ENCODE results near the gene NME4. TPM values are rescaled to one million over a fixed set of nuclear protein-coding genes. Genes with fewer than 3 reads are reported as not detected.

The NME4 gene
- total RNA-seq, 3 donors from 2014 or later (not counting 1 experiment from before 2014, with no cell fraction given), result 10.7 to 27.4 (median 25.4) TPM

GRCh38 chr16:350203-350602 is 46.8 kb upstream of the NME4 start:
- ATAC-seq (no peak), DNase-seq (no peak)
- Mint-ChIP-seq H3K9me3 (no peaks in the 10 kb centered on the region), H3K27ac (peak overlapping the region; percentile 83 to 87), H3K27me3 (ENCODE audit: low read depth in 2 of 2) (no peaks in the 10 kb centered on the region), H3K4me1 (peaks cover 68 to 77% of the 10 kb centered on the region in 2 donors), H3K4me3 (peak overlapping the region; percentile 92), H3K36me3 (no peaks in the 10 kb centered on the region)
- TF ChIP-seq, protein P1, sequence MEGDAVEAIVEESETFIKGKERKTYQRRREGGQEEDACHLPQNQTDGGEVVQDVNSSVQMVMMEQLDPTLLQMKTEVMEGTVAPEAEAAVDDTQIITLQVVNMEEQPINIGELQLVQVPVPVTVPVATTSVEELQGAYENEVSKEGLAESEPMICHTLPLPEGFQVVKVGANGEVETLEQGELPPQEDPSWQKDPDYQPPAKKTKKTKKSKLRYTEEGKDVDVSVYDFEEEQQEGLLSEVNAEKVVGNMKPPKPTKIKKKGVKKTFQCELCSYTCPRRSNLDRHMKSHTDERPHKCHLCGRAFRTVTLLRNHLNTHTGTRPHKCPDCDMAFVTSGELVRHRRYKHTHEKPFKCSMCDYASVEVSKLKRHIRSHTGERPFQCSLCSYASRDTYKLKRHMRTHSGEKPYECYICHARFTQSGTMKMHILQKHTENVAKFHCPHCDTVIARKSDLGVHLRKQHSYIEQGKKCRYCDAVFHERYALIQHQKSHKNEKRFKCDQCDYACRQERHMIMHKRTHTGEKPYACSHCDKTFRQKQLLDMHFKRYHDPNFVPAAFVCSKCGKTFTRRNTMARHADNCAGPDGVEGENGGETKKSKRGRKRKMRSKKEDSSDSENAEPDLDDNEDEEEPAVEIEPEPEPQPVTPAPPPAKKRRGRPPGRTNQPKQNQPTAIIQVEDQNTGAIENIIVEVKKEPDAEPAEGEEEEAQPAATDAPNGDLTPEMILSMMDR (IDR thresholded peaks at IDR 0.05), result no peak
- 93% methylated on average over 8 of the region's 8 CpGs for WGBS (ENCODE audit: insufficient coverage)
- no peak overlapping the region for H3K4me3 ChIP-seq (ENCODE audit: low read length)
- H3K27ac ChIP-seq (ENCODE audit: low read length), result no peak overlapping the region
- H3K4me1 ChIP-seq (ENCODE audit: control insufficient read depth, insufficient read depth, low read length), result peaks cover 83% of the 10 kb centered on the region
- intact Hi-C loops (cut with micrococcal nuclease), result loop anchor here (5.0 kb wide), 2 partner anchors 43 to 123 kb away; partner anchors contain the start of gene LUC7L
- no peaks in the 10 kb centered on the region for H3K9me3 ChIP-seq (ENCODE audit: control insufficient read depth, insufficient read depth, low read length)
- peaks cover 24% of the 10 kb centered on the region for H3K36me3 ChIP-seq (ENCODE audit: control insufficient read depth, insufficient read depth, low read length)
- no peaks in the 10 kb centered on the region for H3K27me3 ChIP-seq (ENCODE audit: control insufficient read depth, insufficient read depth, low read length)

DNA sequence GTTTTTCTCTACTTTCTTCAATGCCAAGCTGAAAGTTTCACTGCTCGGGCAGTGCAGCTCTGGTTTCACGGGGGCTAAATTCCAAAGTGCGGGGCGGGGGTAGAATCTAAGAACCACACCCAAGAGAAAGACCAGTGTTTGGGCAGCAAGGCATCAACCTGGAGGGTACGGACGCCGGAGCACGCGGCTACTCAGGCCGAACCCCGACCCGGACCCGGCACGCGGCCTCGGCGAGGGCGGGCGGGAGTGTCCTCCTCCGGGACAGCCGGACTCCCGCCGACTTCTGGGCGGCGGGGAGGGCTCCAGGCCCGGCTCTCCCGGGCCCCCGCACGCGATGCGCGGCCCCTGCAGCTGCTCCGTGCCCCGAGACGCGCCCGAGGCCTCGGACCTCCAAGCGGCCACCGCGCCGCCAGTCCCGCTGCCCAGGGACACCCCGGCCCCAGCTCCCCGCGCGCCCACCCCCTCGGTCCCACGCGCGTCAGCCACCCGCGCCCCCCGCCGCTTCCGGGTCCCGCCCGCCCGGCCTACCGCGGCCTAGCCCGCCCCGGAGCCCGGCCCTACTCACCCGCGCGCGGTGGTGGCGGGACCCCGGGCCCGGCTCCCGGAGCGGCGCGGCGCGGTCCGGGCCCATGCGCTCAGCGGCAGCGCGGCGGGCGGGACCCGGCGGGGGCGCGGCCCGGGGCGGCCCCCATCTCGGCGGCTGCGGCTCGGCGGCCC is 45.0 kb upstream of the NME4 start:
- Mint-ChIP-seq H3K9me3 (no peaks in the 10 kb centered on the region), H3K4me3 (peak overlapping the region; percentile 92), H3K4me1 (peaks cover 64 to 66% of the 10 kb centered on the region in 2 donors), H3K36me3 (no peaks in the 10 kb centered on the region), H3K27ac (peak overlapping the region; percentile 83 to 87), H3K27me3 (ENCODE audit: low read depth in 2 of 2) (no peaks in the 10 kb centered on the region)
- TF ChIP-seq, protein P1 (IDR thresholded peaks at IDR 0.05), result no peak
- no peaks in the 10 kb centered on the region for H3K9me3 ChIP-seq (ENCODE audit: control insufficient read depth, insufficient read depth, low read length)
- peak overlapping the region; percentile 45 for H3K4me3 ChIP-seq (ENCODE audit: low read length)
- DNase-seq, result no peak
- peaks cover 9% of the 10 kb centered on the region for H3K36me3 ChIP-seq (ENCODE audit: control insufficient read depth, insufficient read depth, low read length)
- intact Hi-C loops (cut with micrococcal nuclease), result loop anchor here (5.0 kb wide), 2 partner anchors 45 to 125 kb away; partner anchors contain the start of gene LUC7L
- peaks cover 85% of the 10 kb centered on the region for H3K4me1 ChIP-seq (ENCODE audit: control insufficient read depth, insufficient read depth, low read length)
- H3K27me3 ChIP-seq (ENCODE audit: control insufficient read depth, insufficient read depth, low read length), result no peaks in the 10 kb centered on the region
- peak overlapping the region; percentile 56 for H3K27ac ChIP-seq (ENCODE audit: low read length)
- peak; percentile 9 to 20 (median 18) for ATAC-seq
- under 1% methylated on average over 95 of the region's 95 CpGs for WGBS (ENCODE audit: insufficient coverage)

DNA sequence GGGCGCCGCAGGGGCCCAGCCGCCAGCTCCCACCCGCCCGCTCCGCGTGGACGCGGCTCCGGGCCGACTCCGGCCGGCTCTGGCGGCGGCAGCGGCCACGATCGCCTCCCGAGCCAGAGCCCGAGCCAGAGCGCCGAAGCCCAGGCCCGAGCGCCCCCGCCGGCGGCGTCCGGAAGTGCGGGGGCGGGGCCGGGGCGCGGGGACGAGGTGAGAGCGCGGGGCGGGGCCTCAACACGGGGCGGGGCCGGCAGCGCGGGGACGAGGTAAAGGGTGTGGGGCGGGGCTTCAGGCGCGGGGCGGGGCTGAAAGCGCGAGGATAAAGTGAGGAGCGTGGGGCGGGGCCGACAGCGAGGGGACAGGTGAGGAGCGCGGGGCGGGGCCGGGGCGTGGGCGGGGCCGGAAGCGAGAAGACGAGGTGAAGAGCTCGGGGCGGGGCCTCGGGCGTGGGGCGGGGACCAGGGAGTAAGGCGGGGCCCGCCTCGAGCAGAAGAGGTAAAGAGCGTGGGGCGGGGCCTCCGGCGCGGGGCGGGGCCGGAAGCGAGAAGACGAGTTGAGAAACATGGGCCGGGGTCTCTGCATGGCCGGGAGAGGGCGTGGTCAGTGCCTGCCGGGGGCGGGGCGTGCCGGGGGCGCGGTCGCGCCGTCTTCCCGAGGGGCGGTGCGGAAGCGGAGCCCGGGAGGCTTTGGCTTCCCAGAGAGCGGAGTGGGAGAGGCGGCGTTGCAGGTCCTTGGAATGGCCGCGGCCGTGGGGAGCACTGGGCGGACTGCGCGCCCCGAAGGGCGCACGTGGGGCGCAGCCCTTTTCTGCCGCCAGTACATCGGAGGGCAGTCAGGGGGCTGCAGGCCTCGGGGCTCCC is 44.2 kb upstream of the NME4 start, which contains the start of gene AXIN1:
TSS of gene AXIN1 (minus strand) at position 177 of the 857 bp plus-strand sequence. CDS start 5,698 bp downstream, outside the sequence.
- H3K27me3 ChIP-seq (ENCODE audit: control insufficient read depth, insufficient read depth, low read length), result no peaks in the 10 kb centered on the region
- H3K27ac ChIP-seq (ENCODE audit: low read length), result peak within 1 kb of the TSS; percentile 76
- DNase-seq (peak; percentile 95 to 97), ATAC-seq (peak; percentile 77 to 90 (median 78))
- H3K36me3 ChIP-seq (ENCODE audit: control insufficient read depth, insufficient read depth, low read length), result peaks cover 6% of the 10 kb centered on the region
- Mint-ChIP-seq H3K27me3 (ENCODE audit: low read depth in 2 of 2) (no peaks in the 10 kb centered on the region), H3K36me3 (no peaks in the 10 kb centered on the region), H3K4me1 (peaks cover 56 to 58% of the 10 kb centered on the region in 2 donors), H3K9me3 (no peaks in the 10 kb centered on the region), H3K4me3 (peak within 1 kb of the TSS; percentile 94), H3K27ac (peak within 1 kb of the TSS; percentile 89 to 97)
- intact Hi-C loops (cut with micrococcal nuclease), result loop anchor here (5.0 kb wide), 2 partner anchors 45 to 125 kb away; partner anchors contain the start of gene LUC7L
- H3K9me3 ChIP-seq (ENCODE audit: control insufficient read depth, insufficient read depth, low read length), result no peaks in the 10 kb centered on the region
- H3K4me3 ChIP-seq (ENCODE audit: low read length), result peak within 1 kb of the TSS; percentile 60
- TF ChIP-seq, protein P1 (IDR thresholded peaks at IDR 0.05), result peak; percentile 34
- WGBS (ENCODE audit: insufficient coverage), result 3% methylated on average over 113 of the region's 113 CpGs
- peaks cover 79% of the 10 kb centered on the region for H3K4me1 ChIP-seq (ENCODE audit: control insufficient read depth, insufficient read depth, low read length)

Data from natural killer cell (primary cell).